ENCODE measurements around the gene SLC13A4. TPM values are rescaled to one million over a fixed set of nuclear protein-coding genes. Genes with fewer than 3 reads are reported as not detected.

Gene SLC13A4
- polyA plus RNA-seq, 1 donor (not counting 4 experiments of a cell fraction or from before 2014, with no cell fraction given), result 0.12 TPM

- no peaks in the 10 kb centered on the region for H3K79me2 ChIP-seq (ENCODE audit: control insufficient read depth, insufficient read depth, low read length)
- H3K4me3 ChIP-seq (ENCODE audit: control insufficient read depth in 2 of 3, extremely low read depth in 1 of 3, insufficient read depth in 2 of 3, low read depth in 1 of 3, low read length in 3 of 3), result no peak overlapping the region
- no peaks in the 10 kb centered on the region for H3K9me1 ChIP-seq (ENCODE audit: control insufficient read depth, extremely low read depth, insufficient read depth, low read length)
- dilution Hi-C loops (cut with MboI; ENCODE audit: extremely low pct_ligation_motif_present, low sequenced_read_pairs), result no loop called here
- DNase-seq (ENCODE audit: low read depth, low spot score) (no peak), FAIRE-seq (no peak)
- no peaks in the 10 kb centered on the region for H3K27me3 ChIP-seq (ENCODE audit: control insufficient read depth, extremely low read depth, insufficient read depth, low read length)
- H3K4me2 ChIP-seq (ENCODE audit: control insufficient read depth, extremely low read depth, insufficient read depth, low read depth, low read length), result no peak overlapping the region
- no peaks in the 10 kb centered on the region for H3K9me3 ChIP-seq (ENCODE audit: control insufficient read depth, low read depth, low read length)
- no peaks in the 10 kb centered on the region for H4K20me1 ChIP-seq (ENCODE audit: control insufficient read depth, extremely low read depth, insufficient read depth, low read length)
- no peak overlapping the region for H2AFZ ChIP-seq (ENCODE audit: control insufficient read depth, low read length)
- no peak overlapping the region for H3K9ac ChIP-seq (ENCODE audit: control insufficient read depth, extremely low read depth, insufficient read depth, low read length)
- no peak overlapping the region for H3K27ac ChIP-seq (ENCODE audit: control insufficient read depth, insufficient read depth, low read length)
- TF ChIP-seq EZH2 (IDR thresholded peaks at IDR 0.05; ENCODE audit: low read length) (no peak), CTCF (optimal IDR thresholded peaks at IDR 0.05 in 1 of 3, IDR thresholded peaks at IDR 0.05 in 1 of 3, conservative IDR thresholded peaks at IDR 0.05 in 1 of 3; ENCODE audit: extremely low read depth in 1 of 3, insufficient read depth in 2 of 3, low read length in 3 of 3) (peak in 1 of 3 experiments; percentile 43)
- H3K36me3 ChIP-seq (ENCODE audit: control insufficient read depth in 2 of 2, extremely low read depth in 1 of 2, insufficient read depth in 2 of 2, low read length in 2 of 2), result no peaks in the 10 kb centered on the region
- peaks cover 34% of the 10 kb centered on the region for H3K4me1 ChIP-seq (ENCODE audit: control insufficient read depth, extremely low read depth, insufficient read depth, low read length)
Measured at GRCh38 chr7:135712182-135712782, 15.7 kb downstream of the SLC13A4 start.

- Histone ChIP-seq H3K9me1 (ENCODE audit: control insufficient read depth, extremely low read depth, insufficient read depth, low read length) (no peaks in the 10 kb centered on the region), H3K9ac (ENCODE audit: control insufficient read depth, extremely low read depth, insufficient read depth, low read length) (no peak overlapping the region), H2AFZ (ENCODE audit: control insufficient read depth, low read length) (no peak overlapping the region), H3K36me3 (ENCODE audit: control insufficient read depth in 2 of 2, extremely low read depth in 1 of 2, insufficient read depth in 2 of 2, low read length in 2 of 2) (no peaks in the 10 kb centered on the region), H3K79me2 (ENCODE audit: control insufficient read depth, insufficient read depth, low read length) (no peaks in the 10 kb centered on the region), H3K4me1 (ENCODE audit: control insufficient read depth, extremely low read depth, insufficient read depth, low read length) (peaks cover 38% of the 10 kb centered on the region), H3K27me3 (ENCODE audit: control insufficient read depth, extremely low read depth, insufficient read depth, low read length) (no peaks in the 10 kb centered on the region), H3K27ac (ENCODE audit: control insufficient read depth, insufficient read depth, low read length) (peak overlapping the region; percentile 8), H4K20me1 (ENCODE audit: control insufficient read depth, extremely low read depth, insufficient read depth, low read length) (no peaks in the 10 kb centered on the region), H3K9me3 (ENCODE audit: control insufficient read depth, low read depth, low read length) (no peaks in the 10 kb centered on the region), H3K4me3 (ENCODE audit: control insufficient read depth in 2 of 3, extremely low read depth in 1 of 3, insufficient read depth in 2 of 3, low read depth in 1 of 3, low read length in 3 of 3) (no peak overlapping the region), H3K4me2 (ENCODE audit: control insufficient read depth, extremely low read depth, insufficient read depth, low read depth, low read length) (no peak overlapping the region)
- no peak for DNase-seq (ENCODE audit: low read depth, low spot score)
- dilution Hi-C loops (cut with MboI; ENCODE audit: extremely low pct_ligation_motif_present, low sequenced_read_pairs), result no loop called here
- peak in 1 of 3 experiments; percentile 6 for TF ChIP-seq CTCF (optimal IDR thresholded peaks at IDR 0.05 in 1 of 3, IDR thresholded peaks at IDR 0.05 in 1 of 3, conservative IDR thresholded peaks at IDR 0.05 in 1 of 3; ENCODE audit: extremely low read depth in 1 of 3, insufficient read depth in 2 of 3, low read length in 3 of 3)
- no peak for TF ChIP-seq EZH2 (IDR thresholded peaks at IDR 0.05; ENCODE audit: low read length)
- no peak for FAIRE-seq
Measured at GRCh38 chr7:135711139-135711469, 16.9 kb downstream of the SLC13A4 start.

All from keratinocyte (primary cell).